Parathyroid adenoma (tissue), 2 donors: ENCODE data around the gene AKT2.
A peak's percentile ranks its signal among the peaks of the same experiment; 100 is the strongest.

Experiments used
- H2AFZ ChIP-seq: fragments of 300-600 bp; sonication (generic); one replicate; pipeline ENCODE4 v1.7.0; 2017; ENCODE audit warnings: antibody characterized with exemption, mild to moderate bottlenecking
- H3K27ac ChIP-seq: fragments of 300-600 bp; sonication (generic); one replicate; pipeline ENCODE4 v1.7.0; 2017
- H3K27me3 ChIP-seq: fragments of 300-600 bp; sonication (generic); one replicate; pipeline ENCODE4 v1.7.0; 2017; ENCODE audit warnings: low read length; ENCODE audit not compliant: control insufficient read depth, insufficient read depth
- H3K36me3 ChIP-seq: fragments of 300-600 bp; sonication (generic); one replicate; pipeline ENCODE4 v1.7.0; 2017; ENCODE audit warnings: low read length; ENCODE audit not compliant: control insufficient read depth, insufficient read depth
- H3K4me1 ChIP-seq: fragments of 300-600 bp; sonication (generic); one replicate; pipeline ENCODE4 v1.7.0; 2017; ENCODE audit warnings: control low read depth
- H3K4me2 ChIP-seq: fragments of 300-600 bp; sonication (generic); one replicate; pipeline ENCODE4 v1.7.0; 2017; ENCODE audit warnings: low read length
- H3K4me3 ChIP-seq: fragments of 300-600 bp; sonication (generic); one replicate; pipeline ENCODE4 v1.7.0; 2017; ENCODE audit warnings: low read depth, low read length
- H3K79me2 ChIP-seq: fragments of 300-600 bp; sonication (generic); one replicate; pipeline ENCODE4 v1.7.0; 2017; ENCODE audit warnings: control low read depth
- H3K9ac ChIP-seq: fragments of 300-600 bp; sonication (generic); one replicate; pipeline ENCODE4 v1.7.0; 2017; ENCODE audit warnings: mild to moderate bottlenecking
- H3K9me3 ChIP-seq: fragments of 300-600 bp; sonication (generic); one replicate; pipeline ENCODE4 v1.7.0; 2017; ENCODE audit warnings: low read length; ENCODE audit not compliant: control insufficient read depth
- CTCF ChIP-seq: fragments of 300-600 bp; sonication (generic); IDR thresholded peaks from one replicate; pipeline ENCODE4 v1.7.0; 2017; ENCODE audit warnings: antibody characterized with exemption, mild to moderate bottlenecking
- donor health status: primary hyperparathyroidism.

AKT2 gene

GRCh38 chr19:40241809-40242384 is 43.2 kb downstream of the AKT2 start:
- peak overlapping the region; percentile 27 for H3K27ac ChIP-seq
- no peaks in the 10 kb centered on the region for H3K27me3 ChIP-seq
- no peak overlapping the region for H3K4me3 ChIP-seq
- no peaks in the 10 kb centered on the region for H3K36me3 ChIP-seq
- H3K79me2 ChIP-seq: peaks cover 54% of the 10 kb centered on the region
- peaks cover 10% of the 10 kb centered on the region for H3K4me1 ChIP-seq
- TF ChIP-seq CTCF: no peak
- no peak overlapping the region for H2AFZ ChIP-seq
- H3K4me2 ChIP-seq: no peak overlapping the region
- H3K9ac ChIP-seq: no peak overlapping the region
- no peaks in the 10 kb centered on the region for H3K9me3 ChIP-seq

- H3K36me3 ChIP-seq: no peaks in the 10 kb centered on the region
Observed at GRCh38 chr19:40241125-40241808, 43.9 kb downstream of the AKT2 start.

GRCh38 chr19:40240332-40240731 is 44.8 kb downstream of the AKT2 start:
- H3K4me3 ChIP-seq: no peak overlapping the region
- no peak overlapping the region for H3K4me2 ChIP-seq
- no peak for TF ChIP-seq CTCF
- H3K9ac ChIP-seq: no peak overlapping the region
- peaks cover under 1% of the 10 kb centered on the region for H3K4me1 ChIP-seq
- H3K9me3 ChIP-seq: no peaks in the 10 kb centered on the region
- H3K79me2 ChIP-seq: peaks cover 51% of the 10 kb centered on the region
- no peak overlapping the region for H3K27ac ChIP-seq
- no peaks in the 10 kb centered on the region for H3K36me3 ChIP-seq
- no peaks in the 10 kb centered on the region for H3K27me3 ChIP-seq
- H2AFZ ChIP-seq: no peak overlapping the region

More at GRCh38 chr19:40241125-40241808, 43.9 kb downstream of the AKT2 start:
- no peak overlapping the region for H2AFZ ChIP-seq
- TF ChIP-seq CTCF: no peak
- H3K27me3 ChIP-seq: no peaks in the 10 kb centered on the region
- no peak overlapping the region for H3K9ac ChIP-seq
- no peaks in the 10 kb centered on the region for H3K9me3 ChIP-seq
- peaks cover 5% of the 10 kb centered on the region for H3K4me1 ChIP-seq
- peaks cover 54% of the 10 kb centered on the region for H3K79me2 ChIP-seq
- H3K27ac ChIP-seq: no peak overlapping the region
- H3K4me3 ChIP-seq: no peak overlapping the region
- no peak overlapping the region for H3K4me2 ChIP-seq

- Histone ChIP-seq H3K4me1 (no peaks in the 10 kb centered on the region), H3K4me2 (no peak overlapping the region), H3K4me3 (no peak overlapping the region), H3K79me2 (peaks cover 47% of the 10 kb centered on the region), H3K27me3 (no peaks in the 10 kb centered on the region), H2AFZ (no peak overlapping the region), H3K9me3 (no peaks in the 10 kb centered on the region), H3K27ac (no peak overlapping the region), H3K9ac (no peak overlapping the region), H3K36me3 (no peaks in the 10 kb centered on the region)
- TF ChIP-seq CTCF: no peak
Observed at GRCh38 chr19:40239415-40240226, 45.5 kb downstream of the AKT2 start.
